ENCODE results near the gene PSAPL1.

- TF ChIP-seq POLR2A (IDR thresholded peaks at IDR 0.05) (no peak), CTCF (IDR thresholded peaks at IDR 0.05) (peak in 2 of 3 donors; percentile 14 to 33), EP300 (IDR thresholded peaks at IDR 0.05) (no peak)
Observed at GRCh38 chr4:7392438-7393421, 42.0 kb downstream of the PSAPL1 start.

Measured in ovary (tissue), 3 donors.